SK-N-SH (cell line): ENCODE results near the gene CCDC183. TPM values are rescaled to one million over a fixed set of nuclear protein-coding genes. Genes with fewer than 3 reads are reported as not detected.

Experiments
- CTCF ChIA-PET: fragments of 300-600, 350-600 bp; formaldehyde crosslinking; extraction: SDS; loops from one replicate; lab custom pipeline; 2021; lab: Yijun Ruan, JAX
- POLR2A ChIA-PET: fragments of 350-600 bp; sonication (Branson Sonifier 250); formaldehyde crosslinking; extraction: SDS; loops from one replicate; lab custom pipeline; 2020; ENCODE audit warnings: antibody characterized with exemption, inconsistent platforms; lab: Yijun Ruan, JAX
- DNase-seq: peaks from one replicate; pipeline ENCODE4 v3.0.0; 2012
- H2AFZ ChIP-seq: fragments of 200-600 bp; sonication (generic); 2 replicates; pipeline ENCODE4 v1.8.1; 2016; ENCODE audit warnings: antibody characterized with exemption, mild to moderate bottlenecking, low read depth
- H3F3A ChIP-seq: fragments of 200-600 bp; sonication (generic); replicated peaks from 2 replicates; pipeline ENCODE3; 2016; ENCODE audit warnings: antibody characterized with exemption, mild to moderate bottlenecking; ENCODE audit not compliant: insufficient read depth
- H3K27ac ChIP-seq, 2 experiments: fragments of 200-500 bp in 1 of 2; fragments of 200-600 bp in 1 of 2; sonication (Bioruptor generic) in 1 of 2; sonication (generic), shearing (Covaris generic) in 1 of 2; 2 replicates each; pipeline versions ENCODE4 v1.5.1 to v1.6.1; 2014 to 2016; ENCODE audit warnings: low read depth in 2 of 2, inconsistent platforms in 1 of 2, low read length in 1 of 2, mild to moderate bottlenecking in 1 of 2, mixed read lengths in 1 of 2
- H3K27me3 ChIP-seq: fragments of 200-600 bp; sonication (generic), shearing (Covaris generic); 2 replicates; pipeline ENCODE4 v1.6.1; 2016; ENCODE audit warnings: mixed run types; ENCODE audit not compliant: insufficient read depth
- H3K36me3 ChIP-seq, 2 experiments: fragments of 200-500 bp in 1 of 2; fragments of 200-600 bp in 1 of 2; sonication (Bioruptor generic) in 1 of 2; sonication (generic) in 1 of 2; replicated peaks in 1 of 2; 2 replicates each; pipeline versions ENCODE3 to v1.5.1; 2014 to 2016; ENCODE audit warnings: low read length in 1 of 2, mild to moderate bottlenecking in 1 of 2; ENCODE audit not compliant: insufficient read depth in 2 of 2, control insufficient read depth in 1 of 2
- H3K4me1 ChIP-seq, 2 experiments: fragments of 200-500 bp in 1 of 2; fragments of 200-600 bp in 1 of 2; sonication (Bioruptor generic) in 1 of 2; sonication (generic), shearing (Covaris generic) in 1 of 2; 2 replicates each; pipeline versions ENCODE4 v1.5.1 to v1.6.1; 2014 to 2016; ENCODE audit warnings: low read depth in 1 of 2, low read length in 1 of 2, mixed run types in 1 of 2; ENCODE audit not compliant: insufficient read depth in 2 of 2, control insufficient read depth in 1 of 2
- H3K4me2 ChIP-seq: fragments of 200-600 bp; sonication (generic), shearing (Covaris generic); 2 replicates; pipeline ENCODE4 v1.6.1; 2017; ENCODE audit warnings: mixed run types
- H3K4me3 ChIP-seq, 2 experiments: fragments of 200-500 bp in 1 of 2; fragments of 200-600 bp in 1 of 2; sonication (Bioruptor generic) in 1 of 2; sonication (generic), shearing (Covaris generic) in 1 of 2; 2 replicates each; pipeline versions ENCODE4 v1.5.1 to v1.8.1; 2014 to 2016; ENCODE audit warnings: low read depth in 2 of 2, inconsistent platforms in 1 of 2, low read length in 1 of 2, mild to moderate bottlenecking in 1 of 2, mixed read lengths in 1 of 2, moderate library complexity in 1 of 2
- H3K79me2 ChIP-seq: fragments of 200-600 bp; sonication (generic); 2 replicates; pipeline ENCODE4 v1.8.1; 2017; ENCODE audit warnings: mild to moderate bottlenecking; ENCODE audit not compliant: insufficient read depth
- H3K9ac ChIP-seq: fragments of 200-600 bp; sonication (generic); 2 replicates; pipeline ENCODE4 v1.6.1; 2017; ENCODE audit warnings: mixed run types
- H3K9me2 ChIP-seq: fragments of 200-600 bp; sonication (generic); 2 replicates; pipeline ENCODE4 v1.6.1; 2017; ENCODE audit warnings: mixed run types
- H3K9me3 ChIP-seq: fragments of 200-600 bp; sonication (generic); 2 replicates; pipeline ENCODE4 v1.6.1; 2017; ENCODE audit warnings: mixed run types, mild to moderate bottlenecking, moderate library complexity
- H4K20me1 ChIP-seq: fragments of 200-600 bp; sonication (generic); 2 replicates; pipeline ENCODE4 v1.6.1; 2017; ENCODE audit warnings: mild to moderate bottlenecking, mixed run types; ENCODE audit not compliant: insufficient read depth
- CTCF ChIP-seq: fragments of 200-600 bp; sonication (generic); IDR thresholded peaks from 2 replicates; pipeline ENCODE4 v1.6.1; 2017; ENCODE audit warnings: antibody characterized with exemption, mild to moderate bottlenecking, moderate library complexity
- EP300 ChIP-seq, 2 experiments: IDR thresholded peaks; 2 replicates each; pipeline versions ENCODE4 v1.4.0 to v1.6.1; 2012; ENCODE audit warnings: borderline replicate concordance in 1 of 2, low read depth in 1 of 2, low read length in 1 of 2
- FOSL2 ChIP-seq: IDR thresholded peaks from 2 replicates; pipeline ENCODE4 v1.4.0; 2012; ENCODE audit warnings: low read depth, mild to moderate bottlenecking, moderate library complexity, borderline replicate concordance
- GABPA ChIP-seq: IDR thresholded peaks from 2 replicates; pipeline ENCODE4 v1.4.0; 2012; ENCODE audit warnings: low read depth, mild to moderate bottlenecking
- GATA2 ChIP-seq: sonication (generic); formaldehyde crosslinking; IDR thresholded peaks from 2 replicates; pipeline ENCODE4 v1.5.0; 2020; ENCODE audit warnings: mild to moderate bottlenecking, missing genetic modification reagents
- MAX ChIP-seq: IDR thresholded peaks from 2 replicates; pipeline ENCODE4 v1.4.0; 2012; ENCODE audit warnings: low read depth
- MXI1 ChIP-seq: IDR thresholded peaks from 2 replicates; pipeline ENCODE4 v1.6.1; 2012; ENCODE audit warnings: mild to moderate bottlenecking, low read depth, low read length, improper control_type of control experiment
- NFIC ChIP-seq: IDR thresholded peaks from 2 replicates; pipeline ENCODE4 v1.4.0; 2012; ENCODE audit warnings: borderline replicate concordance
- NRF1 ChIP-seq: IDR thresholded peaks from 2 replicates; pipeline ENCODE4 v1.6.1; 2012; ENCODE audit warnings: low read depth, mild to moderate bottlenecking, low read length
- PBX3 ChIP-seq: IDR thresholded peaks from 2 replicates; pipeline ENCODE4; 2012
- REST ChIP-seq: IDR thresholded peaks from 2 replicates; pipeline ENCODE4 v1.6.1; 2012; ENCODE audit warnings: mild to moderate bottlenecking, low read depth, low read length, moderate library complexity
- RFX5 ChIP-seq: IDR thresholded peaks from 2 replicates; pipeline ENCODE4 v1.6.1; 2012; ENCODE audit warnings: mild to moderate bottlenecking, improper control_type of control experiment, low read length
- RXRA ChIP-seq: IDR thresholded peaks from 2 replicates; pipeline ENCODE4 v1.4.0; 2012; ENCODE audit warnings: low read depth, mild to moderate bottlenecking, borderline replicate concordance
- TAF1 ChIP-seq: IDR thresholded peaks from 2 replicates; pipeline ENCODE4 v1.6.1; 2012; ENCODE audit warnings: low read depth, mild to moderate bottlenecking, low read length, moderate library complexity, borderline replicate concordance
- TCF12 ChIP-seq: IDR thresholded peaks from 2 replicates; pipeline ENCODE4 v1.4.0; 2012
- TEAD4 ChIP-seq: IDR thresholded peaks from 2 replicates; pipeline ENCODE4 v1.4.0; 2012; ENCODE audit warnings: mild to moderate bottlenecking, borderline replicate concordance; ENCODE audit not compliant: insufficient read depth
- USF1 ChIP-seq: IDR thresholded peaks from 2 replicates; pipeline ENCODE4 v1.4.0; 2012; ENCODE audit warnings: low read depth, borderline replicate concordance
- USF2 ChIP-seq: fragments of 150-350 bp; IDR thresholded peaks from 2 replicates; pipeline ENCODE4 v1.6.1; 2017; ENCODE audit warnings: antibody characterized with exemption, low read length, low read depth, borderline replicate concordance
- ZBTB33 ChIP-seq: IDR thresholded peaks from 2 replicates; pipeline ENCODE4 v1.4.0; 2012; ENCODE audit warnings: low read depth, borderline replicate concordance
- WGBS: methylation state at CpG from one replicate; pipeline ENCODE4 v1.1.6; 2017; ENCODE audit warnings: low lambda C conversion rate; 5-methylcytosine and 5-hydroxymethylcytosine counted together
- polyA plus RNA-seq, 3 experiments: library from polyadenylated mRNA; depleted of rRNA; stranded (reverse); fragments of >200 nt; gene quantifications; 2 replicates each; pipeline ENCODE4 v1.2.3, GENCODE V29; 2012

The CCDC183 gene
- polyA plus RNA-seq, 1 of the 3 experiments (the other 2 are of a cell fraction) = 5.3 TPM

GRCh38 chr9:136746621-136747020, 49.5 kb upstream of the CCDC183 start:
- Histone ChIP-seq H3K27ac (no peak overlapping the region), H3K27me3 (no peaks in the 10 kb centered on the region), H4K20me1 (no peaks in the 10 kb centered on the region), H3K36me3 (no peaks in the 10 kb centered on the region), H3K9ac (no peak overlapping the region), H3K4me1 (no peaks in the 10 kb centered on the region; a peak in 1 of 4 replicates), H3K9me2 (no peaks in the 10 kb centered on the region), H3K4me3 (no peak overlapping the region), H3K9me3 (no peaks in the 10 kb centered on the region), H2AFZ (no peak overlapping the region), H3F3A (no peaks in the 10 kb centered on the region)
- DNase-seq = no peak
- 80% methylated on average over 1 of the region's 18 CpGs for WGBS
- ChIA-PET CTCF (interaction anchor here (0.7 to 4.7 kb wide), 3 partner anchors 14 to 23 kb away, joined by 3 to 19 read pairs (median 5); no protein-coding TSS in a partner anchor), POLR2A (no interaction called here)
- TF ChIP-seq TCF12 (no peak), NFIC (no peak), MXI1 (no peak), USF2 (no peak), MAX (no peak), TAF1 (no peak), GATA2 (CRISPR knock-in tag) (no peak), EP300 (IDR thresholded peaks at IDR 0.05; ENCODE audit: borderline replicate concordance in 1 of 2, low read depth in 1 of 2, low read length in 1 of 2) (no peak), TEAD4 (no peak), RXRA (no peak), RFX5 (no peak), GABPA (no peak), CTCF (no peak), FOSL2 (no peak), NRF1 (no peak), PBX3 (no peak), REST (no peak), ZBTB33 (no peak), USF1 (no peak)
- TF ChIP-seq, all 33 proteins: peak for 0
- Histone ChIP-seq H3K79me2 (no peaks in the 10 kb centered on the region), H3K4me2 (no peak overlapping the region)
